ENCODE results near the gene MPPED1. TPM values are rescaled to one million over a fixed set of nuclear protein-coding genes. Genes with fewer than 3 reads are reported as not detected.

MPPED1 gene, protein sequence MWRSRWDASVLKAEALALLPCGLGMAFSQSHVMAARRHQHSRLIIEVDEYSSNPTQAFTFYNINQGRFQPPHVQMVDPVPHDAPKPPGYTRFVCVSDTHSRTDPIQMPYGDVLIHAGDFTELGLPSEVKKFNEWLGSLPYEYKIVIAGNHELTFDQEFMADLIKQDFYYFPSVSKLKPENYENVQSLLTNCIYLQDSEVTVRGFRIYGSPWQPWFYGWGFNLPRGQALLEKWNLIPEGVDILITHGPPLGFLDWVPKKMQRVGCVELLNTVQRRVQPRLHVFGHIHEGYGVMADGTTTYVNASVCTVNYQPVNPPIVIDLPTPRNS
- total RNA-seq (2014; rRNA removed; shearing (Covaris generic); ENCODE audit: low replicate concordance), result not detected in 2 replicates

DNA sequence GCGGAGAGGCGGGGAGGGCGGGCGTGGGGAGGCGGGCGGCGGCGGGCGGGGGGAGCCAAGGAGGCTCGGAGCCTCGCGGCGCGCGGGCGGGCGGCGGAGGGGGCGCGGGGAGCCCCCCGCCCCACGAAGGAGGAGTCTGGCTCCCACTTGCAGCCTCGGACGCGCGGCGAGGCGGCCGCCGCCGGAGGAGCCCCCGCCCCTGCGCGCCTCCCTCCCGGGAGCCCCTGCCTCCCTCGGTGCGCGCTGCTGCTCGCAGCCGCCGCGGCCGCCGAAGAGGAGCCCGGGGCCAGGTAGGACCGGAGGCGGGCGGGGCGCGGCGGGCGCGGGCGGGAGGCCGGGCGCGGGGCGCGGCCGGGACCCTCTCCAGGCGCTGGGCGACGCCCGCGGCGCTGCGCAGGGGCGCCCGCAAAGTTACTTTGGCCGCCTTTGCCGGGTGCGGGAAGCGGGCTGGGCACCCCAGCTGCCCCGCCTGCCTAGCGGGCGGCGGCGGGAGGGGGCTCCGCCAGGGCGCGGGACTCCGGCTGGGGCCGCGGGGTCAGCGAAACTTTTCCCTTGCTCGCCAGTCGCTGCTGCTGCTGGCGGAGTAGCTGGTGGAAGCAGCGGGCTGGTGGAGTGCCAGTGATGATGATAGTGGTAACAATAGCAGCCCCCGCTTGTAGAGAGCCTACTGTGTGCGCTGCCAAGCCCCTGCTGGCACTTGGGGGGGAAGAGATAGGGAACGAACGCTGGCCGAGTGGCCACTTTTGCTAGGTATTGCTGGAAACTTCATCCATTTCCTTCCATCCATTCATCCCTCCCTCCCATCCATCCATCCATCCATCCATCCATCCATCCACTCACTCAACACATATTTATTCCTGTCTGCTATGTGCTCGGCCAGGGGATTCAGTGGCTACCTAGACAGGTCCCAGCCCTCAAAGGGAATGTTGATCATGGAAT lies at the start of gene MPPED1:
Gene MPPED1, plus strand, starts transcription at position 146 of the 939 bp plus-strand sequence. CDS start 12,972 bp downstream, outside the sequence.
- no peak for DNase-seq (ENCODE audit: low read depth)
- in situ Hi-C loops (cut with HindIII; ENCODE audit: low pct_unique_long_range_greater_than_20kb, low sequenced_read_pairs), result no loop called here

DNA sequence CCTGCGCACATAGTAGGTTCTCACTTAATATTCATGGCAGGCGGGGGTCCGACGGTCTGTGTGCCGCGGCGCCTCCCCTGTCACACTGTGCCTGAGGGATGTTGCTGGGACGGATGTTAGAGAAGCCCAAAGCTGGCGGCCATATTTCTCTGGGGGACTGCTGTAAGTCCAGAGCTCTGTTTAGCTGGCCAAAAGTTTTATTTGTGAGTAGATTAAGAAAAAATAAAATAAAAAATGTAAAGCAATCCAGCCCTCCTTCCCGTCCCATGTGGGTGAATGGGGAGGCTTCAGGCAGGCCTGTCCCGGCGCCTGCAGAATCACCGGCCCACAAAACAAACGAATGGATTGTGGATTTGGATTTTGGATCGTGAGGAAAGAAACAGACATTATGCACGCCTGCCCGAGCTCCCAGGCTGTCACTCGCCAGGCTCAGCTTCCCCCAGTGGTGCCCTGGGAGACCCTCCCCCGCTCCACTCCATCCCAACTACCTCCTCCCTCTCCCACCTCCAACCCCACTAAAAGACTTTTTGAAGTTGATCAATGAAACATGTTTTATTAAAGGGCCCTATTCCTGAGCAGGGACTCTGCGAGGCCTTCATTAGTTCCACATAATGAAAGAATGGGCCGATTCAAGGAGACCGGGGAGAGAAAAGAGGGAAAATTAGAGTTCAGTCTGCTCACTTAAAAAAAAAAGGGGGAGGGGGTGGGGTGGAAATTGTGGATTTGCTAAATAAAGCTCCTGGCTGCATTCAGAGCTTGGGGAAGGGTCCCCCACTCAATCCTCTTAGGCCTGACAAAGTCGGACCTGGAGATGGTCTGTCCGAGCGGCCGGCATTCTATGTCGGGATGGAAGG lies 48.3 kb upstream of the MPPED1 start:
- in situ Hi-C loops (cut with HindIII; ENCODE audit: low pct_unique_long_range_greater_than_20kb, low sequenced_read_pairs), result no loop called here
- DNase-seq (ENCODE audit: low read depth), result no peak

GRCh38 chr22:43364169-43364435 lies 47.7 kb upstream of the MPPED1 start:
- DNase-seq (ENCODE audit: low read depth), result no peak

DNA sequence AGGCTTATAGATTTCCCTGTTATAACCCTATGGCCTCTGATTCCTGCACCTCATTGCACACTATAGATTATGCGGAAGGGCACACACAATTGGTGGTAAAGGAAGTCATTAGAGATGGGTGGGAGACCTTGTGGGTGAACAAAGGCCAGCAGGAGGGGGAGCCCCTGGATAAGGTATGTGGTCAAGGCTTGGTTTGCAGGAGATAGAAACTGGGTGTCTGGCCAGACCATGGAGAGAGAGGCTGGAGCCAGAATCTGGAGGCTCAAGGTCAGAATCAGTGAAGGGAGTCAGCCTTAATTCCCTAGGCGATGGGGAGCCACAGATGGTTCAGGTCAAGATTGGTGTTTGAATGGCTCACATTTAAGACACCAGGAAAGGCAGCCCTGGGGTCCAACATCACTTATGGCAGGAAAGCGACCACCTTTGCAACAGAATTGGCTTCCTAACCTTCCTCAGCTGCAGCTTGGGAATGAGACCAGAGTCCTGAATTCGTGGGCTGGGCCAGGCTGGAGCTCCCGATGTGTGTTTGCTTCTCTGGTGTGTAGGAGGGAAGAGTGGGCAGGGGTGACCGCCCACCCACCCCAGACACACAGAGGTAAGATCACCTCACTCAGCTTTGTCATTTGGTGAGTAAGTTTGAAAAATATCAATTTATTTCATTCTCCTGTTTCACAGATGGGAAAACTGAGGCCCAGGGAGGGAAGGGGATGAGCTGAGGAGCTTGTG lies 45.9 kb upstream of the MPPED1 start:
- DNase-seq (ENCODE audit: low read depth), result no peak
- in situ Hi-C loops (cut with HindIII; ENCODE audit: low pct_unique_long_range_greater_than_20kb, low sequenced_read_pairs), result no loop called here

More at GRCh38 chr22:43364169-43364435, 47.7 kb upstream of the MPPED1 start:
- in situ Hi-C loops (cut with HindIII; ENCODE audit: low pct_unique_long_range_greater_than_20kb, low sequenced_read_pairs), result no loop called here

DNA sequence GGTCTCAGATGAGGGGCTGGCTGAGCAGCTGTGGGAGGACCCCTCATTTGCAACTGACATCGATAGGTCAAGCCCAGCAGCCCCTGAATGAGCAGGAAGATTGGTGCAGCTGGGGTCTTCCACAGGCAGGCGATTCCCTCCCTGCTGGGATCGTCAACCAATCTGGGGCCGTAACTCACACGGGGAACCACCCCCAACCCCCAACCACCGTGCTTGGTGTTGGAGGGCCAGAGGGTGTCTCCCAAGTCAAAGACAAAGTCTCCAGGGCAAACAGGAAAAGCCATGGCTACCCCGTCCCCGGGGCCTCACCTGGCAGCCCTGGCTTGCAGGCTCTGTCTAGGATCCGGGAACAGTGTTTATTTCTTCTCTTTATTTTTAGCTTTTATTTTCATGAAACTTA lies 41.8 kb upstream of the MPPED1 start:
- no peak for DNase-seq (ENCODE audit: low read depth)
- in situ Hi-C loops (cut with HindIII; ENCODE audit: low pct_unique_long_range_greater_than_20kb, low sequenced_read_pairs), result no loop called here

DNA sequence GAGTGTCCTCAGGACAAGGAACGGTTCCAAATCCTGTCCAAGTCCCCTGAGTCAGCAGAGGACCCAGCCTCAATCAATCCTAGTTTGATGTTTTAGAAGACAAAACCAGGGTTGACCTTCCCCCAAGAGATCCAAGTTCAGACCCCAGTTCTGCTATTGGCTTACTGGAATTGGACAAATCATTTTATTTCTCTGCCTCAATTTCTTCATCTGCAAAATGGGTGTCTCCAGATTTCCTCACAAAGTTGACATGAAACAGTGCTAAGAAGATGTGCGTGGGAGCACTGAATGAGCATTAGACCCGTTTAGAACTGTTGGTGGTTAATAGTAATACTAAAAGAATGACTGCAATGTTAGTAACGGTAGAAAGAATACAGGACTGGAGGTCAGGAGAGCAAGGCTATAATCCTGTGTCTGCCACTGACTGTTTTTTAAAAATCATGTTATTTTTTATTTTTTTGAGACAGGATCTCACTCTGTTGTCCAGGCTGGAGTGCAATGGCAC lies 35.8 kb upstream of the MPPED1 start:
- no peak for DNase-seq (ENCODE audit: low read depth)
- in situ Hi-C loops (cut with HindIII; ENCODE audit: low pct_unique_long_range_greater_than_20kb, low sequenced_read_pairs), result no loop called here

- DNase-seq (ENCODE audit: low read depth), result no peak
- in situ Hi-C loops (cut with HindIII; ENCODE audit: low pct_unique_long_range_greater_than_20kb, low sequenced_read_pairs), result no loop called here
Observed at GRCh38 chr22:43376765-43377547, 34.9 kb upstream of the MPPED1 start.

- no peak for DNase-seq (ENCODE audit: low read depth)
- in situ Hi-C loops (cut with HindIII; ENCODE audit: low pct_unique_long_range_greater_than_20kb, low sequenced_read_pairs), result no loop called here
Observed at GRCh38 chr22:43377548-43377895, 34.3 kb upstream of the MPPED1 start.

DNA sequence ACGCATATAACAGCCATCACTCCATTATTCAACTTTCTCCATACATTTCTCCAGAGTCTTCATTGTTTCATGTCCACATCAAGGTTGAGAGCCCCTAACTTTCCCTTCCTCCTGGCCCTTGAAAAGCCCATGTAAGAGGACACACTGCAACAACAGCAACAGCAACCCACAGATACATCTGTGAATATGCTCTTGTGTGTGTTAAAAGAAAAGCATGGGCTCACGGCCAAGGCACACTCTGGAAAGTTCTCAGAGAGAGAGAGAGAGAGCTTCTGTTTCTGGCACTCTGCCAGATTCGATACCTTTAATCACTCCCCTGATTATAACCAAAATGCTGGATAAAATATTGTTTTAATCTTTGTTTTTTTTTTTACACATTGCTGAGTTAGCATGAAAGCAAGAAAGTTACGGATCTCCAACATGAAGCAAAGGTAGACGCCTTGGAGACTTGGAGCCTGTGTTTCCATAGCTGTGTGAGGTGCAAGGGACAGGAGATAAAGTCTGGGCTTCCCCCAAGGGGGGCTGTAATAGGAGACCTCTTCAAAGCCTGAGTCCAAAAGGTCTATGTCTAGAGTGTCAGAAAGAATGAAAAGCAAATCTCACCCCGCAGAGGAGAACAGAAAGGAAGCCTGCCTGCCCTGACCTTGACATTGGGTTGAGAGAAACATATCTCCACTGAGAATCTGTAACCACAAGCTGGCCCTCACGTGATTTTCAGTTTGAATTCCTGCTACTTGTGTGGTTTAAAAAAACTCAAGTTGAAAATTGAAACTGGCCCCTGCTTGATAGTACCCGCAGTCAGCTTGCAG lies 33.7 kb upstream of the MPPED1 start:
- in situ Hi-C loops (cut with HindIII; ENCODE audit: low pct_unique_long_range_greater_than_20kb, low sequenced_read_pairs), result no loop called here

DNA sequence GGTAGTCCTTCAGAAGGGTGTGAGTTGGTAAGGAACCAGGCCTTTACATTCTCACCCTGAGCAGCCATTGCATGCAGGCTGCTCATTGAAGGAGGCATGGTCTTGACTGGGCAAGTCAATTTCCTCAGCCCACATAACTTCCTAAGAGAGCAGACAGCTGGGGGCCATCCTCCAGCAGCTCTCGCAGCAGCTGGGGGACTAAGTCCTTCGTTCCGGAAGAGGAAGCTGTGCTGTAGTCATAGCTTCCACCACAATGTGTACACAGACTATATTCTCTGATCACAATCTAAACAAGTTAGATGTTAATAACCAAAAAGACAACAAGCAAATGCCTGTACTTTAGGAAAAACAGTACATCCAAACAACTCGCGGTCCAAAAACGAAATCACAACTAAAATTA lies 30.1 kb upstream of the MPPED1 start:
- in situ Hi-C loops (cut with HindIII; ENCODE audit: low pct_unique_long_range_greater_than_20kb, low sequenced_read_pairs), result no loop called here
- DNase-seq (ENCODE audit: low read depth), result no peak

More for the DNA sequence above, 33.7 kb upstream of the MPPED1 start:
- DNase-seq (ENCODE audit: low read depth), result no peak

- in situ Hi-C loops (cut with HindIII; ENCODE audit: low pct_unique_long_range_greater_than_20kb, low sequenced_read_pairs), result no loop called here
- DNase-seq (ENCODE audit: low read depth), result no peak
Observed at GRCh38 chr22:43384863-43385262, 27.0 kb upstream of the MPPED1 start.

DNA sequence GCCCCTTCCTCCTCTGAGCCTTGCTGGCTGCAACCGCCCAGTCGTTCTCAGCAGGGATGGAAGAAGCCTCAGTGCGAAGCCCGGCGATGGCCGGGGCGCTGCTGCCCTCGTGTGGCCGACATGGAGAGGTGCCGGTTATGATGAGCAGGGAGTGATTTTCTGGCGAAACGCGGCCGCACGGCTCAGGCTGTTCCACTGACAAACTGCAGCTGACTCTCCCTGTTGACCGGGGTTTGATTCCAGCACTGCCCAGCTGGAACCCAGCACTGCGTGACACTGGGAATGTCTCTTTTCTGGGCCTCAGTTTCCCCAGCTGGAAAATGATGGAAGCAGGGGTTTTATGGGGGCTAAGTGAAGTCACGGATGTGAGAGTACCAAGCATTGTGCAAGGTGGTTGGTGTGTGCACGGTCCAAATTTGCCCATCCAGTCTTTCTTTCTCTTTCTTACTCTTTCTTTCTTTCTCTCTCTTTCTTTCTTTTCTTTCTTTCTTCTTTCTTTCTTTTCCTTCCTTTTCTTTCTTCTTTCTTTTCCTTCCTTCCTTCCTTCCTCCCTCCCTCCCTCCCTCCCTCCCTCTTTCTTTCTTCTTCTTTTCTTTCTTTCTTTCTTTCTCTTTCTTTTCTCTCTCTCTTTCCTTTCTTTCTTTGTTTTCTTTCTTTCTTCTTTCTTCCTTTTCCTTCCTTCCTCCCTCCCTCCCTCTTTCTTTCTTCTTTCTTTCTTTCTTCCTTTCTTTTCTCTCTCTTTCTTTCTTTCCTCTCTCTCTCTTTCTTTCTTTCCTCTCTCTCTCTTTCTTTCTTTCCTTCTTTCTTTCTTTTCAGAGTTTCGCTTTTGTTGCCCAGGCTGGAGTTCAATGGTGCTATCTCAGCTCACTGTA lies 25.8 kb upstream of the MPPED1 start:
- peak; percentile 62 for DNase-seq (ENCODE audit: low read depth)
- in situ Hi-C loops (cut with HindIII; ENCODE audit: low pct_unique_long_range_greater_than_20kb, low sequenced_read_pairs), result no loop called here

DNA sequence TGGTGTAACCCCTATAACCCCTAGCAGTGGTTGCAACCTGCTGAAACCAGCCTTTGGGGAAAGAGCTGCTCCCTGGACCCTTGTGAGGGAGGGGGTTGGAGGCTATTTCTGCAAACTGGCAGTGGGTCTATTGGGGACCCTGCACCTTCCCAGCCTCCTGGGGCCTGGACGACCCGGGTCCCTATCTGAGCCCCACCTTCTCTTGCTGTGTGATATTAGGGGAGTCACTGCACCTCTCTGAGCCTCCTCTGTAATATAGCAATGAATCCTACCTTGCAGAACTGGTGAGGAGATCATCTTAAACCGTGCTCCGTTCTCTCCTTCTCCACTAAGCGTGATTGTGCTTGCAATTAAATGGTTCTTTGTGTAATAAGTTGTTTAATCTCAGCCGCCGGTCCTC lies 24.0 kb upstream of the MPPED1 start:
- in situ Hi-C loops (cut with HindIII; ENCODE audit: low pct_unique_long_range_greater_than_20kb, low sequenced_read_pairs), result no loop called here
- DNase-seq (ENCODE audit: low read depth), result no peak

- peak; percentile 57 for DNase-seq (ENCODE audit: low read depth)
- in situ Hi-C loops (cut with HindIII; ENCODE audit: low pct_unique_long_range_greater_than_20kb, low sequenced_read_pairs), result no loop called here
Observed at GRCh38 chr22:43388420-43388851, 23.4 kb upstream of the MPPED1 start.

GRCh38 chr22:43389227-43389836 lies 22.5 kb upstream of the MPPED1 start:
- in situ Hi-C loops (cut with HindIII; ENCODE audit: low pct_unique_long_range_greater_than_20kb, low sequenced_read_pairs), result no loop called here
- DNase-seq (ENCODE audit: low read depth), result no peak

Measured in Caki2 (cell line).